AG09309 (cell line): Measurements from ENCODE around the gene GPATCH8.

Experiments
- DNase-seq: peaks from one replicate; pipeline ENCODE4 v3.0.0-alpha.2; 2010; ENCODE audit warnings: low read depth
- H3K4me3 ChIP-seq: 2 replicates; pipeline ENCODE4 v1.5.1; 2011; ENCODE audit warnings: mild to moderate bottlenecking, low read depth, low read length, moderate library complexity; ENCODE audit not compliant: control insufficient read depth
- CTCF ChIP-seq: IDR thresholded peaks from 2 replicates; pipeline ENCODE4 v1.5.1; 2011; ENCODE audit warnings: mild to moderate bottlenecking, low read depth, low read length, inconsistent platforms; ENCODE audit not compliant: insufficient read depth, control insufficient read depth; ENCODE audit errors: missing control alignments

Gene GPATCH8

GRCh38 chr17:44499722-44500121 lies 3.5 kb downstream of the GPATCH8 start:
- TF ChIP-seq CTCF: no peak
- H3K4me3 ChIP-seq: no peak overlapping the region
- DNase-seq: no peak

GRCh38 chr17:44496815-44497214 lies 6.4 kb downstream of the GPATCH8 start:
- H3K4me3 ChIP-seq: no peak overlapping the region
- no peak for DNase-seq
- no peak for TF ChIP-seq CTCF

- no peak for DNase-seq
- no peak for TF ChIP-seq CTCF
- no peak overlapping the region for H3K4me3 ChIP-seq
Measured at GRCh38 chr17:44493339-44493738, 9.9 kb downstream of the GPATCH8 start.

GRCh38 chr17:44492706-44493272 lies 10.4 kb downstream of the GPATCH8 start:
- TF ChIP-seq CTCF: no peak
- DNase-seq: no peak
- H3K4me3 ChIP-seq: no peak overlapping the region

- no peak for DNase-seq
- TF ChIP-seq CTCF: no peak
- H3K4me3 ChIP-seq: no peak overlapping the region
Measured at GRCh38 chr17:44489581-44489980, 13.6 kb downstream of the GPATCH8 start.

GRCh38 chr17:44487170-44487569 lies 16.0 kb downstream of the GPATCH8 start:
- DNase-seq: no peak
- no peak overlapping the region for H3K4me3 ChIP-seq
- TF ChIP-seq CTCF: no peak

GRCh38 chr17:44473367-44473766 lies 29.8 kb downstream of the GPATCH8 start:
- no peak for DNase-seq
- no peak for TF ChIP-seq CTCF

More at GRCh38 chr17:44473367-44473766, 29.8 kb downstream of the GPATCH8 start:
- no peak overlapping the region for H3K4me3 ChIP-seq
